Heart right ventricle (tissue), 16 donors: ENCODE data around the gene KLF7. TPM values are rescaled to one million over a fixed set of nuclear protein-coding genes. Genes with fewer than 3 reads are reported as not detected.
A peak's percentile ranks its signal among the peaks of the same experiment; 100 is the strongest.

ENCODE experiments used
- ATAC-seq, 8 donors: fragments of 200-7000 bp; cut with Tn5 transposase; one replicate each; pipeline ENCODE4 v1.9.1; 2020; ENCODE audit warnings: mild to moderate bottlenecking in 8 of 8, moderate library complexity in 8 of 8, moderate number of reproducible peaks in 1 of 8
- DNase-seq, 2 donors: peaks; one replicate each; pipeline ENCODE4 v3.0.0-alpha.2; 2020
- H3K27ac ChIP-seq, 10 donors: fragments of 200-600 bp; sonication (generic) in 2 of 10; one replicate each; pipeline versions ENCODE4 v1.5.0 to v1.8.0; 2020 to 2022; ENCODE audit warnings: mild to moderate bottlenecking in 3 of 10
- H3K27me3 ChIP-seq, 7 donors: fragments of 200-600 bp; one replicate each; pipeline ENCODE4 v1.8.0; 2021 to 2022; ENCODE audit warnings: mild to moderate bottlenecking in 2 of 7
- H3K36me3 ChIP-seq, 9 donors: fragments of 200-600 bp; sonication (generic) in 1 of 9; one replicate each; pipeline versions ENCODE4 v1.5.0 to v1.8.0; 2020 to 2022; ENCODE audit warnings: mild to moderate bottlenecking in 2 of 9
- H3K4me1 ChIP-seq, 9 donors: fragments of 200-600 bp; sonication (generic) in 1 of 9; one replicate each; pipeline versions ENCODE4 v1.5.0 to v1.8.0; 2020 to 2022; ENCODE audit warnings: mild to moderate bottlenecking in 4 of 9
- H3K4me3 ChIP-seq, 10 donors: fragments of 200-600 bp; sonication (generic) in 2 of 10; one replicate each; pipeline versions ENCODE4 v1.5.0 to v1.8.0; 2020 to 2022; ENCODE audit warnings: mild to moderate bottlenecking in 7 of 10, moderate library complexity in 2 of 10
- H3K9me3 ChIP-seq, 11 donors: fragments of 200-600 bp in 10 of 11; sonication (generic) in 2 of 11; one replicate each; pipeline versions ENCODE4 v1.5.0 to v1.8.0; 2013 to 2022; ENCODE audit warnings: mild to moderate bottlenecking in 2 of 11, control low read depth in 1 of 11, moderate library complexity in 1 of 11
- CTCF ChIP-seq, 9 donors: fragments of 200-600 bp; sonication (generic) in 2 of 9; IDR thresholded peaks; one replicate each; pipeline versions ENCODE4 v1.5.0 to v1.8.0; 2021 to 2022; ENCODE audit warnings: antibody characterized with exemption in 9 of 9, mild to moderate bottlenecking in 5 of 9, moderate library complexity in 1 of 9
- WGBS, 2 donors: extraction: QIAGEN DNeasy Blood & Tissue Kit; methylation state at CpG; one replicate each; pipeline ENCODE4 v1.1.7; 2013; ENCODE audit warnings: inconsistent platforms in 1 of 2; 5-methylcytosine and 5-hydroxymethylcytosine counted together
- intact Hi-C, 10 donors: fragments of 100-400 bp; cut with DNase I; formaldehyde crosslinking; loops; one replicate each; pipeline versions ENCODE4 v1.11.1 to v1.14.2; 2022
- polyA plus RNA-seq, 2 donors: library from polyadenylated mRNA; stranded (reverse); fragments of 200-250 nt; gene quantifications; one replicate each; pipeline ENCODE4 v1.2.3, GENCODE V29; 2013
- total RNA-seq, 10 donors: library from RNA; stranded (reverse); fragmentation: NEBNext Ultra II Directional in 3 of 10; extraction: Animal tissue kit (Norgen Biotek cat#: 25700) in 3 of 10; gene quantifications; one replicate each; pipeline versions ENCODE4 v1.2.1 to v1.2.4, GENCODE V29; 2021 to 2023
- donor health status: Arrhythmogenic right ventricular cardiomyopathy.
- donor health status: ischemic (EF 13 %, LVEDD 7.1; RV severe dilation, severe dysfunction).
- donor health status: healthy with polysubstance abuse.
- donor health status: DM: no; HTN: yes; CAD: no.
- donor health status: DM: no; HTN: no; CAD: no.
- donor health status: ischemic (EF 25% LVEDD 6.9; RV normal size, moderate dysfunction).
- donor health status: ischemic (EF 25% LVEDD 5.7; RV mildly dilated, moderate dysfunction).
- donor health status: healthy.
- donor health status: DM: yes; HTN: yes; CAD: no.
- donor health status: Ischemic cardiomyopathy.
- donor health status: ischemic (EF 35%, LVEDD 5.7; RV mildly dilated, moderate dysfunction).
- donor health status: nonischemic (EF 11% LVEDD 7.7; RV severe dilation, severe dysfunction).
- donor health status: DM: yes; HTN: yes; CAD: no.
- donor health status: PGD.
- donor health status: ischemic (EF 29% LVEDD 5.4; RV normal size, mild dysfunction).
- donor health status: nonischemic (EF 23%, LVEDD 6.1; RV moderate dilation, normal function).

Gene KLF7
- total and polyA plus RNA-seq, 12 donors, result 5.0 to 51.8 (median 27.9) TPM

- peak overlapping the region in 8 of 10 donors; percentile 7 to 65 (median 46) for H3K27ac ChIP-seq
- DNase-seq (no peak), ATAC-seq (no peak)
- H3K4me3 ChIP-seq, result no peak overlapping the region
- 82 to 86% methylated on average over 5 of the region's 5 CpGs for WGBS, 2 donors
- no peaks in the 10 kb centered on the region for H3K27me3 ChIP-seq
- H3K36me3 ChIP-seq, result peaks cover 0 to 66% (median 8%) of the 10 kb centered on the region in 9 donors
- H3K9me3 ChIP-seq, result peaks cover 0 to 10% (median 6%) of the 10 kb centered on the region in 11 donors
- H3K4me1 ChIP-seq, result peaks cover 4 to 79% (median 48%) of the 10 kb centered on the region in 9 donors
- TF ChIP-seq CTCF (IDR thresholded peaks at IDR 0.05), result no peak
- intact Hi-C loops, result loop anchor here in 2 of 10 donors (5.0 kb wide), 2 partner anchors 35 to 40 kb away; no protein-coding TSS in a partner anchor
These were observed 43.0 kb downstream of the KLF7 start for GRCh38 chr2:207122651-207123334.

- DNase-seq, result no peak
- intact Hi-C loops, result loop anchor here in 2 of 10 donors (5.0 kb wide), 2 partner anchors 36 to 39 kb away; no protein-coding TSS in a partner anchor
- no peak for TF ChIP-seq CTCF (IDR thresholded peaks at IDR 0.05)
- Histone ChIP-seq H3K4me3 (no peak overlapping the region), H3K27ac (peak overlapping the region in 9 of 10 donors; percentile 8 to 71 (median 46)), H3K27me3 (no peaks in the 10 kb centered on the region), H3K4me1 (peaks cover 4 to 78% (median 52%) of the 10 kb centered on the region in 9 donors), H3K9me3 (peaks cover 0 to under 1% (median 0%) of the 10 kb centered on the region in 11 donors), H3K36me3 (peaks cover 0 to 72% (median 8%) of the 10 kb centered on the region in 9 donors)
- peak in 7 of 8 donors; percentile 30 to 80 (median 51) for ATAC-seq
- WGBS, 2 donors, result 23 to 33% methylated on average over 1 of the region's 1 CpG
These were observed 44.0 kb downstream of the KLF7 start for GRCh38 chr2:207121784-207122183.

- Histone ChIP-seq H3K4me3 (no peak overlapping the region), H3K27ac (no peak overlapping the region), H3K4me1 (peaks cover 0 to 77% (median 65%) of the 10 kb centered on the region in 9 donors), H3K27me3 (no peaks in the 10 kb centered on the region), H3K9me3 (no peaks in the 10 kb centered on the region), H3K36me3 (peaks cover 0 to 76% (median 8%) of the 10 kb centered on the region in 9 donors)
- DNase-seq, result no peak
- TF ChIP-seq CTCF (IDR thresholded peaks at IDR 0.05), result no peak
- 79 to 80% methylated on average over 4 of the region's 4 CpGs for WGBS, 2 donors
- intact Hi-C loops, result no loop called here
- no peak for ATAC-seq
These were observed 46.7 kb downstream of the KLF7 start for GRCh38 chr2:207119048-207119447.

GRCh38 chr2:207117668-207118067, 48.1 kb downstream of the KLF7 start:
- H3K4me3 ChIP-seq, result no peak overlapping the region
- no peaks in the 10 kb centered on the region for H3K9me3 ChIP-seq
- H3K27ac ChIP-seq, result no peak overlapping the region
- peaks cover 0 to 68% (median 0%) of the 10 kb centered on the region in 9 donors for H3K36me3 ChIP-seq
- no peak for TF ChIP-seq CTCF (IDR thresholded peaks at IDR 0.05)
- DNase-seq (no peak), ATAC-seq (no peak)
- peaks cover 0 to 70% (median 55%) of the 10 kb centered on the region in 9 donors for H3K4me1 ChIP-seq
- WGBS, 2 donors, result 78 to 90% methylated on average over 2 of the region's 2 CpGs
- H3K27me3 ChIP-seq, result no peaks in the 10 kb centered on the region
- intact Hi-C loops, result no loop called here
